HG03139 (cell line): ENCODE data around the gene CTNND2.
"Not testable (repeated sequence)": the region's sequence is repeated elsewhere in the genome, so short reads cannot be mapped to it uniquely, and the experiment has no call there.

Source experiments
- ATAC-seq: cut with Tn5 transposase; IDR thresholded peaks from one replicate; pipeline ENCODE4 v1.9.1; 2021; ENCODE audit not compliant: unreplicated experiment

CTNND2 gene

GRCh38 chr5:11679676-11680075 is 224.6 kb downstream of the CTNND2 start:
- ATAC-seq: no peak

GRCh38 chr5:11675184-11675583 is 229.1 kb downstream of the CTNND2 start:
- ATAC-seq: no peak

- no peak for ATAC-seq
Measured at GRCh38 chr5:11672385-11673085, 231.7 kb downstream of the CTNND2 start.

GRCh38 chr5:11658376-11658775 is 245.9 kb downstream of the CTNND2 start:
- no peak for ATAC-seq

- no peak for ATAC-seq
Measured at GRCh38 chr5:11656916-11657315, 247.3 kb downstream of the CTNND2 start.

GRCh38 chr5:11655681-11656080 is 248.6 kb downstream of the CTNND2 start:
- no peak for ATAC-seq

- no peak for ATAC-seq
Measured at GRCh38 chr5:11650936-11651335, 253.3 kb downstream of the CTNND2 start.

GRCh38 chr5:11646141-11646540 is 258.1 kb downstream of the CTNND2 start:
- no peak for ATAC-seq

- no peak for ATAC-seq
Measured at GRCh38 chr5:11642438-11642837, 261.8 kb downstream of the CTNND2 start.

- ATAC-seq: no peak
Measured at GRCh38 chr5:11640158-11640873, 263.9 kb downstream of the CTNND2 start.

- ATAC-seq: no peak
Measured at GRCh38 chr5:11622785-11623184, 281.5 kb downstream of the CTNND2 start.

GRCh38 chr5:11620172-11620571 is 284.1 kb downstream of the CTNND2 start:
- no peak for ATAC-seq

GRCh38 chr5:11619339-11620024 is 284.8 kb downstream of the CTNND2 start:
- no peak for ATAC-seq

- ATAC-seq: no peak
Measured at GRCh38 chr5:11617080-11617479, 287.2 kb downstream of the CTNND2 start.

- not testable (repeated sequence) for ATAC-seq
Measured at GRCh38 chr5:11616624-11617023, 287.6 kb downstream of the CTNND2 start.

- no peak for ATAC-seq
Measured at GRCh38 chr5:11611011-11611410, 293.2 kb downstream of the CTNND2 start.

- ATAC-seq: no peak
Measured at GRCh38 chr5:11609570-11610303, 294.5 kb downstream of the CTNND2 start.

GRCh38 chr5:11608530-11608929 is 295.7 kb downstream of the CTNND2 start:
- no peak for ATAC-seq

- no peak for ATAC-seq
Measured at GRCh38 chr5:11607944-11608483, 296.2 kb downstream of the CTNND2 start.

GRCh38 chr5:11602298-11602697 is 301.9 kb downstream of the CTNND2 start:
- ATAC-seq: no peak

- no peak for ATAC-seq
Measured at GRCh38 chr5:11599499-11599898, 304.7 kb downstream of the CTNND2 start.
